AG04449 (cell line): ENCODE data around the gene MRPL49.
"Not testable (repeated sequence)": the region's sequence is repeated elsewhere in the genome, so short reads cannot be mapped to it uniquely, and the experiment has no call there.

Experiments
- CTCF ChIA-PET: fragments of 350-600 bp; formaldehyde crosslinking; extraction: SDS; loops from one replicate; lab custom pipeline; 2021; ENCODE audit warnings: antibody characterized with exemption; lab: Yijun Ruan, JAX
- POLR2A ChIA-PET: fragments of 400-600, 350-600 bp; formaldehyde crosslinking; extraction: SDS; loops from one replicate; lab custom pipeline; 2020; ENCODE audit warnings: antibody characterized with exemption, inconsistent platforms; lab: Yijun Ruan, JAX
- DNase-seq: peaks from one replicate; pipeline ENCODE4 v3.0.0-alpha.2; 2010; ENCODE audit warnings: low read depth, low spot score
- H3K4me3 ChIP-seq: 2 replicates; pipeline ENCODE4 v1.5.1; 2011; ENCODE audit warnings: low read depth, mild to moderate bottlenecking, control low read depth, low read length
- CTCF ChIP-seq: IDR thresholded peaks from one replicate; pipeline ENCODE4 v1.5.1; 2011; ENCODE audit warnings: mild to moderate bottlenecking, moderate library complexity, low read length, control low read depth, inconsistent platforms; ENCODE audit not compliant: insufficient read depth; ENCODE audit errors: missing control alignments

The MRPL49 gene

GRCh38 chr11:65170058-65170534 is 48.0 kb downstream of the MRPL49 start, which contains the start of gene SPDYC:
Gene SPDYC, plus strand, starts transcription at chr11:65170233. Its CDS starts 1,125 bp downstream, at chr11:65171358.
- no peak for TF ChIP-seq CTCF
- ChIA-PET CTCF (interaction anchor here (0.7 to 1.4 kb wide), 3 partner anchors 9 to 15 kb away, joined by 3 to 4 read pairs (median 3); no protein-coding TSS in a partner anchor), POLR2A (interaction anchor here (0.9 to 1.2 kb wide), 3 partner anchors 10 to 48 kb away, joined by 3 to 4 read pairs (median 3); partner anchors contain the start of genes FAU and MRPL49)
- no peak for DNase-seq
- no peak within 1 kb of the TSS for H3K4me3 ChIP-seq

- no peak for DNase-seq
- H3K4me3 ChIP-seq, result no peak overlapping the region
- TF ChIP-seq CTCF, result no peak
- ChIA-PET POLR2A (no interaction called here), CTCF (interaction anchor here (0.9 kb wide), 2 partner anchors 9 to 32 kb away, joined by 3 read pairs; partner anchors contain the start of gene CAPN1)
Observed at GRCh38 chr11:65172600-65172999, 50.5 kb downstream of the MRPL49 start.

GRCh38 chr11:65174571-65175010 is 52.5 kb downstream of the MRPL49 start:
- H3K4me3 ChIP-seq, DNase-seq, POLR2A ChIA-PET: not testable (repeated sequence)
- CTCF ChIA-PET, result interaction anchor here (1.1 kb wide), 1 partner anchor 161 kb away, joined by 3 read pairs; the partner anchor contains the start of gene ARL2
